Hippocampal formation (tissue), 2 donors: ENCODE data around the gene SFXN5.
"Not testable (repeated sequence)": the region's sequence is repeated elsewhere in the genome, so short reads cannot be mapped to it uniquely, and the experiment has no call there.

Source experiments
- DNase-seq, 2 donors: peaks; one replicate each; lab custom pipeline; 2025; lab: John Stamatoyannopoulos, UW

SFXN5 gene

DNA sequence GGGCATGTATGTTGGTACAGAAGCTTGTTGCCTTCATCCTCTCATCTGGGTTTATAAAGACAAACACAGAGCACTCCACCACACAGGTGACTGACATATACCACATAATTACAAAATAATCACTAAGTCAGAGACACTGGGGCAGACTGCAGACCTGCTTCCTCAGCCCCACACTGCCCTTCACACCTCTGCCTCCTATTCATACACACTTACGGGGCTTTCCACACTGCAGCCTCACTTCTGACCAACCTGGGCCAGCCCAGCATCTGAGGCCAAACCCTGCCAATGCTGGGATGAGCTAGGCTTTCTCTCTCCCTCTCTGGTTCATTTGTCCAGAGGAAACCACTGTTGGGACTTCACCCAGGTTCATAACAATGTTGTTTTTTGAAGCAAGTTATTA lies 149.7 kb downstream of the SFXN5 start:
- no peak for DNase-seq

DNA sequence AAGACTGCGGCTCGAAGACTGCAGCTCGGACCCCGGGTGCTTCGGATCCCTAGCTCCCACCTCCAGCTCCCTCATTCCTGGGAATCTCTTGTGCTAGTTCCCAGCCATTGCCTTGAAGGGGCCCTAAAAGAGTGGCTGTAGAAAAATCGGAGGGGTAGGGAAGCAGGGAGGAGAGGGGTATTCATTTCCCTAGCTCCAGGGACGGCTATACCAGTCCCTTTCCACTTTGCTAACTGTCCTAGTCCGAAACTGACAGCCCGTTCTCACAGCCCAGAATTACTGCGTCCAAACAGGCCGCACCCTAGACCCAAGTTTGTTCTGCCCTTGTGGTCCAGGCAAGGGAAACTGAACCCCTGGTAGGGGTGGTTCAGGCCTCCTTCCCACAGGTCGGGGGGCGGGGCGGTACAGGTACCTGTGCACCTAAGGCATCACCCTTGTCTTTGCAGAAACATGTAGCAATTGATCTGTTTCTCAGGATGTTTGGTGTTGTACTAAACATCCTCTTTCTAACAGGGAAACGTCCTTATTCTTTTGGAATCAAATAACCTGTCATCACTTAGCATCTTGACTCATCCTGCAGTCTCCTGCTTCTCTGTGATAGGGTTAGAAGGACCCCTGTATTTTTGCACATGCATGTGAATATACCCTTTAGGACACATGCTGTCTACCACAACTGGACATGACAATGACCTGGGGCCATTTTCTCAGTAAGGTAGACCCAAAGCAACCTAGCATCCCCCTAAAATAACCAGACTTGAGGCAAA lies 150.2 kb downstream of the SFXN5 start:
- no peak for DNase-seq

DNA sequence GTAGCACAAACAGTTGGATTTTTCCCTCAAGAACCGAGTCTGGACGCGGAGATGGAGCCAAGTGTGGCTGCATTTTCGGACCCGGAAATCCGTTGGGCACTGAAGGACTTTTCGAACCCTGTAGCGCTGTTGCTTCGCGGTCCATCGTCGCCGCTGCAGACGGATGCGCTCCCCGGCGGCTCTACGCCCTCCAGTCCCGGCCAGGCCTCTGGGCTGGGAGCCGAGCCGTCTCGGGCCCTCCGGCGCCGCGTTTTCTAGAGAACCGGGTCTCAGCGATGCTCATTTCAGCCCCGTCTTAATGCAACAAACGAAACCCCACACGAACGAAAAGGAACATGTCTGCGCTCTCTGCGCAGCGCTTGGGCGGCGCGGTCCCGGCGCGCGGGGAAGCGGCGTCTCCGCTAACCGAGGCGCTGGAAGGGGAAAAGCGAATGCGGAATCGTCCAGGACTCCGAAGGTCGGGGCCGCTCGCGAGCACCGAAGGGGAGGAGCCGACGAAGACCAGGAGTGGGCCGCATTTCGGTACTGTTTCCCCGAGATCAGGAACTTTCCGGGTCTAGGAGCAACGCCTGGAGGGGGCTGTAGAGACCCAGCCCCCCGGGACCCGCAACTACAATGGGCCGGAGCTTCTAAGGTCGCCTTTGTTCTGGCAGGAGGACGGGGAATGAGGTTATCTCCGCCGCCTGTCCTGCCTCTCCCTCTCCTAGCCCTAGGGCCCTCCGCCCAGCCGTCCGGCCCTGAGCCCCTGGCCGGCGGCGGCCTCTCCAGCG lies 151.0 kb downstream of the SFXN5 start:
- DNase-seq: no peak

DNA sequence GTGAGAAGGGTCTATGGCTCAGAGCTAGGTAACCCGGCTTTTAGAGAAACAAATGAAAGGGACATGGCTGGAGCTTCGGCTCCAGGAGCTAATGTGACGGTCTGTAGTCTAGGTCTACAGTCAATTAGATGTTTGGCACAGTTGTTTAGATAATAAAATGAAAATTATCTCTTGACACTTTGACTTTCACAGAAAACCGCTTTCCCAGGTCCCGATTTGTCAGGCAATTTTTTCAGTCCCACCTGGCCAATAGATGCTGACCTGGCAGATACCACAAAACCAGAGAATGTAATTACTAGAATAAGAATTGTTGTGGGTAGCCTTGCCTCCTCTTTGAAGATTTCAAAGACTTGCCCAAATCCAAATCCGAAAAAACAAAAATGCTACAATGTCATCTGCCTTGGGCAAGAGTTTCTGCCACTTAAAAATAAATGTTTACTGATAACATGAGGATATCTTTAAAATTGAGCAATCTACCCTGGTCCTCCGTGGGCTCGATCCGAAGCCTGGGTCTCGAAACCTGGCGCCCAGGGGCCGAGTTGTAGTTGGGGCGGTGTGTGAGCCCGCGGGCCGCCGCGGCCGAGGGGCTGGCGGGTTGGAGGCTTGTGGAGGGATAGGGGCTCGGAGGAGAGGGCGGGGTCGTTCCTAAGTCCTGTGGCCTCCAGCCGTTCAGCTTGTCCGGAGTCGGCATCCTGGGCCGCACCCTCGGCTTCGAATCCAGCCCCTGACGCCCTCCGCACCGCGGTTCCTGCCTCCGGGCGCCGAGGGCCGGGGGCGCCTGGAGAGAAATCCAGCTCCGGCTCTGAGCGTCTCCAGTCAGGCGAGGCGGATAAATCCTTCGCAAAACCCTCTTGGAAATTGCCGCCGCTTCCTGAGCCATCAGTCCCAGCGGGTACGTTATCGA lies 151.8 kb downstream of the SFXN5 start:
- no peak for DNase-seq

DNA sequence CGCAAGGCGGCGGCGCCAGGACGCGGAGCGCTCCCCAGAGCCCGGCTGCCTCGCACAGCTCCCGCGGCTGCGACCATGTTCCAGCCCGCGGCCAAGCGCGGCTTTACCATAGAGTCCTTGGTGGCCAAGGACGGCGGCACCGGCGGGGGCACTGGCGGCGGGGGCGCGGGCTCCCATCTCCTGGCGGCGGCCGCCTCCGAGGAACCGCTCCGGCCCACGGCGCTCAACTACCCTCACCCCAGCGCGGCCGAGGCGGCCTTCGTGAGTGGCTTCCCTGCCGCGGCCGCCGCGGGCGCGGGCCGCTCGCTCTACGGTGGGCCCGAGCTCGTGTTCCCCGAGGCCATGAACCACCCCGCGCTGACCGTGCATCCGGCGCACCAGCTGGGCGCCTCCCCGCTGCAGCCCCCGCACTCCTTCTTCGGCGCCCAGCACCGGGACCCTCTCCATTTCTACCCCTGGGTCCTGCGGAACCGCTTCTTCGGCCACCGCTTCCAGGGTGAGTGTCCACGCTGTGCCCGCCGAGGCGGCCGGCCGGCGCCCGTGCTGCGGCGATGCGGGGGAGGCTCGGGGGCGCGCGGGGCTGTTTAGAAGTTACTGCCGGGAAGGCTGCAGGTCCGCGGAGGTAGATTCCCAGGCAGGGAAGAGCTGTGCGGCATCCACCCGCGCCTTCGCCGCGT lies 153.5 kb downstream of the SFXN5 start:
- DNase-seq: no peak

DNA sequence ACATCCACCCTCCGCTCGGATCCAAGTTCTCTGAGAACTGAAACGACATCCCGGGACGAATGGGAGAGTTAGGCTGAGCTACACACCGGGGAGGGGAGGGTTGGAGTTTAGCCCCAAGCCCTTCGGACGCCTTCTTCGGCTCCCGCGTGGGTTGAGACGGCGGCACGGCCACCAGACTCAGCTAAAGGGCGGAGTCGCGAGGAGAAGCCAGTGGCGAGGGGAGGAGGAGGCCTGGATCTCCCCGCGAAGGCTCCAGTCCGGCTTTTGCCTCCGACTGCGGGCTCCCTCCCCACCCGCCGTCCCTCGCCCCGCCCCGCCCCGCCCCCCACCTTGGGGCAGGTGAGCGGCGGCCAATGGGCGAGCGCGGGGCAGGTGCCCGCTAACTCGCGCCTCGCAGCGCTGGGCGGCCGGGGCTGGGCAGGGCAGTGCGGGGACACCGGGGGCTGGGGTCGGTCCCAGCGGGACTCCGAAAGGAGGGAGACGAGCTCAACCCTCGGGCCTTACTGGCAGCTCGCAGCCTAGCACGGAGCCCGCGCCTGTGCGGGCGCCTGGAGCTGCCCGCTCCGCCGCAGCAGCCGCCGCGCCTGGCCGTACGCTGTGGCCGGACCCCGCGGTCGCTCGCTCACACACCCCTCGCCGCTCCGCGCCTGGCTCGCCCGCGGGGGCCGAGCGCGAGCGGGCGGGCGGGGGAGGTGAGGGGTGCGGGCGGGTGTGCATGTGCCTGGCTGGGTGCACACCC lies 154.2 kb downstream of the SFXN5 start, which contains the start of gene EMX1:
Gene EMX1 (plus strand): TSS at position 382 of the 739 bp plus-strand sequence. CDS start 334 bp downstream, at position 716.
- no peak for DNase-seq

DNA sequence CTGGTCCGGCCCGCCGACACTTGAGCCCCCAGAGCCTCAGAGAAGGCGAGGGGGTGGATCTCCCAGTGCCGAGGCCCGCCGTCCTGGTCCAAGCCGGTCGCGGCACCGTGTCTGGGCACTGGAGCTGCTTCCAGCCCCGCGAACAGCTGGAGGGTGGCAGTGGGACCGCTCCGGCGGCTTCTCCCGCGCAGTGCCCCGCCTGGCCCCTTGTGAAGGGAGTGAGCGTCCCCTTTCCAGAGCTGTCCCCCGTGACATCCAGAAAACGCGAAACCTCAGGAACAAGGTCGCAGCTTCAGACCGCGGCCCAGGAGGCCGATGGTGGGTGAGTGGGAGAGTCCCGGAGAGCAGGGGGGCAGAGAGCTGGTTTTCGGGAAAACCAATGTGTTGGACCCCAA lies 154.8 kb downstream of the SFXN5 start:
- no peak for DNase-seq

DNA sequence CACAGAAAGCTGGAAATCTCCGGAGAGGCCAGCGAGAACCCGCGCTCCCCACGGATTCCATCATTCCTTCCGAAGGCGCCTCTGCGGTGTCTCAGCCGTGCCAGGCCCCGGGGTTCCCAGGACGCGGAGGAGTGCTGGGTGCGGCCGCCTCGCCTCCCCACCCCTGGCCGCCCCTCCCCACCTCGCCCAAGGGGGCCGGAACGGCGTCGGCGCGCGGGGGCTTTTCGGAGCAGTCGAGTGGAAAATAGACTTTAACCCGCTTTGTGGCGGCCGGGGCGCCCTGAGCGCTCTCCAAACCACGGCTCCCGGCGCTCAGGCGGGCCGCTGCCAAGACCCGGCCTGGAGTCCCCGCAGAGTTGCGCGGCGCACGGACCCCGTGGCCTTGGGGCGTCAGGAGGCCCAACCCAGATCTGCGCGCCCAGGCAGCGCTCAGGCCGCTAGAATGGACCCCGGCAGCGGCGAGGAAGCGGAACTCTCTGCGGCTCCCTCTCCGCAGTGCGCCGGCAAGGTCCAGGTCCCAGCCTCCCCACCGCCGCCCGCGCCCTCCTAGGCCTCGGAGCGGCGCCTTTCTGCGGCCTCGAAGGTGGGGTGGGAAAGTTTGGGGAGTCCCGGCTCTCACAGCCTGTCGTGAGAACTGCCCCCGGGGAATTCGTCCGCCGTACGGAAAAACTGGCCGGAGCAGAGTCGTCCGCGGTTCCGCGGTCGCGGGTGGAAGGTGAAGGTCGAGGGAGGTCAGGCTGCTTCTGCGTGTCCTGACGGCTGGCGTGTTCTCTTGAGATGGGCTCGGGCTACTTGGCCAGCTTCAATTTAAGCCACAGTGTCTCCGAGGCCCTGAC lies 155.4 kb downstream of the SFXN5 start:
- DNase-seq: no peak

DNA sequence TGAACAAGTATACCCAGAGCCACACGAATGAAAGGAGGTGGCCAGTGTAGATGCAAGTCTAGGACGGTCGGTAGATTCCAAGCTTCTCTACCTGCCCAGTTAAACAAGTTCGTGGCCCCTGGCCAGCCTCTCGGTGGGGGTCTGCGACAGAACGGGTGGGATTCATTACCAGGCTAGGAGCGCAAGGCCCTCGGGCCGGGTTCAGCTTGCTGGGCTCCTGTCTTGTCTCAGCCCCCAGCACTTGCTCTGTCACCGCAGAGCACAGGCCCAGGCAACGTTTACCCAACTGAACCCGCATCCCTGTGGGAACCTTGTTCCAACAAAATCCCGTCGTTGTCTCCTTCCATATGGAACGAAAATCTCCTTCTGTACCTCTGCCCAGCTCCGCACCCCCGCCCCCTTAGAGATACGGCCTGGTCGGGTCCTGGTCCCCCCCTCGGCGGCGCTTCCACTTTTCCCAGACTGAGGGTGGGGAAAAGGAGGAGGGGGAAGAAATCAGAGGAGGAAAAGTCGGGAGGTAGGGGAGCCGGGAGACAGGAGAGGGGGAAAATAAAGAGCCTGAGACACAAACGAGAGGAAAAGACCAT lies 156.1 kb downstream of the SFXN5 start:
- DNase-seq: no peak

DNA sequence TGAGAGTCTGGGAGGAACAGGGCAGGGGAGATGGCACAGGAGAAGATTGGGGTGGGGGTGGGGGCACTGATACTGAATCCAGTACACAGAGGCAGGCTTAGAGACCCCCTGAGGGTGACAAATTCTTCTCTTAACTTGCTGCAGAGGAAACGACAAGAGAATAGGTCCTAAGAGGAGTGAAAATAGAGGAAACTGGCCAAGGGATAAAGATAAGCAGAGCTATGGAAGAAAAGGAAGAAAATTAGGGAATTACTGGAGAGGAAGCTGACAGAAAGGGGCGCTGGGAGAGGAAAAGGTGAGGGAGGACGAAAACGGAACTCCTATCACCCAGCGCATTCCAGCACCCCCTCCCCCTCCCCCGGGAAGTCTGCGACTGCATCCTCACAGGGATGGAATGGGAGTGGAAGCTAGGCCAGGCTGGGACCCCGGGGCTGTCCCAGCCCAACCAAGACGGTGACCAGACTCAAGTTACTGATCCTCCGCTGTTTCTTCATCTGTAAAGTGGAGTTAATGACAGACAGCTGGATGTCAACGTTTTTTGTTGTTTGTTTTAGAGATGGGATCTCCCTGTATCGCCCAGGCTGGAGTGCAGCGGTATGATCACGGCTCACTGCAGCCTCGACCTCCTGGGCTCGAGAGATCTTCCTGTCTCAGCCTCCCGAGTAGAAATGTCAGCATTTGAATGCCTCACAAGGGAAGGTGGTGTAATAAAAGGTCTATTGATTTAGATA lies 156.8 kb downstream of the SFXN5 start:
- DNase-seq: no peak

DNA sequence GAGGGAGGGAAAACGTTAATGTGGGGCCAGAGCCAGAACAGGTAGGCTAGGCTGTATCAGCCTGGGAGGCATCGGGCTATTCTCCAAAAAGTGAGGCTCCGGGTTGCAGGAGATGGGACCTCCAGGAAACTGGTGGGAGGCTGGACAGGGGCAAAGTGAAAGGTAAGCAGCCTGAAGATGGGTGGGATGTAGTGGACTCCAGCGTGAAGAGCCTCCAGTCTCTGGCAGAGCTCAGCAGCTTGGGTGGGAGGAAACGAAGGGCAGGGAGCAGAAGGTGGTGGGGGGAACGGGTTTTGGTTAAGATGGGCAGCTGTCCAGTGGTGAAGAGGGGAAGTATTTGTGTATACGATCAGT lies 157.3 kb downstream of the SFXN5 start:
- DNase-seq: no peak

DNA sequence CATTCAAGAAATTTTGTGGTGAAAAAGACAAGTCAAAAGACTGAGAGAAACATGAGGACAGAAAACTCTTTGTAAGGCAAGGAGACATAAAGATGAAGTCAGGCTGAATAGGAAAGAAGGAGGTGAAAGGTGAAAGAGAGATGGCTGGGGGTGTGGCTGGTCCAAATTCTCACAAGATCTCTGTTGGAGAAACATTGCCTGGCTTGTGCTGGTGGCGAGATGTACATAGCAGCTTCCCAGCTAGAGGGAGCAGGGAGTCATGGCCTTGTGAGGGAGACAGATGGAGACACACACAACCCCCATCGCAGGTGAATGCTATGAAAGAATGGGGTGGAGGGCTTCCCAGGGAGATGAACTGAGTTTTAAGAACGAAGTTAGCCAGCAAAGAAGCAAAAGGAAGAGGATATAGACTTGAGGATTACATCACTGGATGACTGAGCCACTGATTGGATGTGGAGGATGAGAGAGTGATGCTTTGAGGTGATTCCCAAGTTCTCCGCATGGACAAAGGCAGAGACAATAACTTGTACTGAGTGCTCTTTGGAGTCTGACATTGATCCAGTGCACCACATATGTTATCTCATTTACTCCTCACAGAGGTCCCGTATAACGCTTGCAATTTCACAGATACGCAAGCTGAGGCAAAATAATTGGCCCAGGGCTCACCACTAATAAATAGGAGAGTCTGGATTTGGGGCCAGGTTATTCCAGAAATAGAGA lies 157.9 kb downstream of the SFXN5 start:
- no peak for DNase-seq

DNA sequence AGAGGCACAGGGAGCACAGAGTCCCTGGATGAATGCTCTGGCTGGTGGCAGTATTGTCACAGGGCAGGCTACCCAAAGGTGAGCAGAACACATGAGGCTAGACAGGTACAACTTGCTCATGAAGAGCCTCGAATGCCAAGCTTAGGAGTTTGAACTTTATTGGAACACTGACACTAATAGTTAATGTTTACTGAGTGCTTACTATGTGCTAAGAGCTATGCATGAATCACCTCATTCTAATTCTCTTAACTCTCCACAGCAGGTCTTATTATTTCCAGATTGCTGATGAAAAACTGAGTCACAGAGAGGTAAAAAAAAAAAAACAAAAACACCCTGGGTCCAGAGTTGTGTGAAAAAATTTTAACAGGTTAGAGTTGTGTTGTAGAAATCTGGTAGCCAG lies 160.3 kb downstream of the SFXN5 start:
- no peak for DNase-seq

DNA sequence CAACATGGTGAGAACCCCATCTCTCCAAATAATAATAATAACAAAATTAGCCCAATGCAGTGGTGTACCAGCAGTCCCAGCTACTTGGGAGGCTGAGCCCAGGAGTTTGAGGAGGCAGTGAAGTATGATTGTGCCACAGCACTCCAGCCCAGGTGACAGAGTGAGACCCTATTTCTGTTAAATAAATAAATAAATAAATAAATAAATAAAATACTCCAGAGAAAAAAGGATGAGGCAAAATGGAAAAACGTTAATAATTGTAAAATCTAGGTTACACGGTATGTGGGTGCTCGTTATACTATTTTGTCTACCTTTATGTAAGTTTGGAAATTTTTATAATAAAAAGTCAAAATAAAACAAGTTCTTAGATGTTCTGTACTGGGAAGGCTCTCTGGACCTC lies 162.8 kb downstream of the SFXN5 start:
- no peak for DNase-seq

DNA sequence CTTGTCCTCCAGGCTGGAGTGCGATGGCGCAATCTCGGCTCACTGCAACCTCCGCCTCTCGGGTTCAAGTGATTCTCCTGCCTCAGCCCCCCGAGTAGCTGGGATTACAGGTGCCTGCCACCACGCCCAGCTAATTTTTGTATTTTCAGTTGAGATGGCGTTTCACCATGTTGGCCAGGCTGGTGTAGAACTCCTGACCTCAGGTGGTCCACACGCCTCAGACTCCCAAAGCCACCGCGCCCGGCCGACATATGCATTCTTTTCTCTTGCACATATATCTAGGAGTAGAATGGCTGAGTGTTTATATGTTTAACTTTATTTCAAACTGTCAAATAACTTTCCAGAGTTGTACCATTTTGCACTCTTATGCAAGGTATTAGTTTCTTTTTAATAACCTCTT lies 164.1 kb downstream of the SFXN5 start:
- not testable (repeated sequence) for DNase-seq

DNA sequence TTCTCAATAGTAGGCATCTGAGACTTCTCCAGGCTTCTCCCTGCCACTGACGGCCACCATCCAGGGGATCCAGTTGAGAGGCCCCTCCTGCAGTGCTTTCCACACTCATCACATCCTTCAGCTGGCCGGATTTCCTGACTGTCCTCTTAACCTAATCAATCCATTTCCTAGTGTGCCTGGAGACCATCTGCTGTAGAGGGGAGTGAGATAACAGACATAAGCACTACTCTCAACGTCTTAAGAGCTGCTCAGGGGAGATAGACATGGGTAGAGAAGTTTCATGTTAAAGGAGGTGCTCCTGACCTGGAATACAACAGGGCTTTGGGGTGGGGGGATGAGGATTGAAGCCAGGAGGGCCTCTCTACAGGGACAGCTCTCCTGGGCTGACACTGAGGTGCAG lies 170.1 kb downstream of the SFXN5 start:
- no peak for DNase-seq

DNA sequence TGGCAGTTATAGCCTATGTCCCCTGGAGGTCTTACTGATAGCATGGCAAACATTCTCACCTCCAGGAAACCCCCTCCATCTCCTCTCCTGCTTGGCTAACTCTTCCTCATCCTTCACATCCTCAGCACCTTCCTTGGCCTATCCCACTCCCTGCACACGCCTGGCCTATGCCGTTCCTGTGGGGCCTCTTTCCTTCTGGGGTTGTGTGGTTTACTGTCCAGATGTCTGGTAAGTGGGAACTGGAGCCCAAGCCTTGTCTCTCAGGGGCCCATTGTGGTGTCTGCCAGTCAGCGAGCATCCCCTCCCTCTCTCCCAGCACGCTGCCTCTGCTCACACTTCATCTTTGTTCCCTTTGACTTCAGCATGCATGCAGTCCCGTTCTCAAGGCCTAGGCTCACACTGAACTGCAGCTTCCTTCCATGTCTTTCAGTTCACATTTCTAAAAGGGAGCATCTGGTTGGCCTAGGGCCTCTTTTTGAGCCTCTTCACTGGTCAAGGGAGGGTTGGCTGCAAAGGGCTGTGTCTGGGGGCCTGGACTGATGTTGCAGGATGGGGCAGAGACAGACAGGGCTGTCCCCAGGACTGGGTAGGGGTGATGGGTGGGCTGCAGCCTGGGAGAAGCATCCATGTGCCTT lies 171.2 kb downstream of the SFXN5 start:
- DNase-seq: no peak

DNA sequence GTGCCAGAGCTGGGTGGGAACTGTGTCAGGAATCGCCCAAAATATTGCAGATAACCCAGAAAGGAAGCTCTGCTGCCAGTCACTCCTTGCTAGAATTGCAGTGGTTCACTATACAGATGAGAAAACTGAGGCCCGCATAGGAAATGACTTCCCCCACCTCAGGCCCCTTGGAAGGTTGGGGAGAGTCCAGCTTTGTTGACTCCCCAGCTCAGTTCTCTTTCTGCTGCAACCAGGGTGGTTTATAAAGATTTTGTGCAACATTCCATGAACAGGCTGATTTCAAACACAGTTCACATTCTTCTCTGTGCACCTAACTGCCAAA lies 173.0 kb downstream of the SFXN5 start:
- DNase-seq: no peak
